SK-N-MC (cell line): ENCODE data around the gene NBPF20.
"Not testable (repeated sequence)": the region's sequence is repeated elsewhere in the genome, so short reads cannot be mapped to it uniquely, and the experiment has no call there.

Source experiments
- EZH2 ChIP-seq: fragments of 200-600 bp; sonication (generic); IDR thresholded peaks from one replicate; pipeline ENCODE4 v1.6.1; 2017; ENCODE audit warnings: antibody characterized with exemption
- POLR2AphosphoS5 ChIP-seq: IDR thresholded peaks from 2 replicates; pipeline ENCODE4 v1.6.1; 2012; ENCODE audit warnings: mild to moderate bottlenecking, low read depth, low read length, borderline replicate concordance

DNA sequence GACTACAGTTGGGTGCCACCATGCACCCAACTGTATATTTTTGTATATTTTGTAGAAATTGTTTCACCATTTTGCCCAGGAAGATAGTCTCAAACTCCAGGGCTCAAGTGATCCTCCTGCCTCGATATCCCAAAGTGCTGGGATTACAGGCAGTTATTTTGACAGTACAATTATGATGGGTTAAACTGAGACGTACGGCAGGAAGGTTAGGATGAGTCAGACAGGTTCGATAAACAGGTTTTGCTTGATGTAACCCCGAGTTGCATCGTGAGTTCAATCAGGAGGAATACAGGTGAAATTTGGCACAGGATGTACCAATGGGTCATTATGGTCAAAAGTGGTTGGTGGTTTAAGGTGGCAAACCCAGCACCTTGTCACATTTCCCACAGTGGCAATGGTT lies 46.0 kb upstream of the NBPF20 start:
- not testable (repeated sequence) for TF ChIP-seq POLR2AphosphoS5, EZH2
